GM23338 (cell line): ENCODE measurements around the gene MBOAT7. TPM values are rescaled to one million over a fixed set of nuclear protein-coding genes. Genes with fewer than 3 reads are reported as not detected.

ENCODE experiments used
- ATAC-seq: fragments of 200-7000 bp; cut with Tn5 transposase; 3 replicates; pipeline ENCODE4 v1.9.1; 2020
- DNase-seq: peaks from one replicate; pipeline ENCODE4 v3.0.0-alpha.2; 2015; ENCODE audit warnings: low spot score
- H2AFZ ChIP-seq: fragments of 200-600 bp; sonication (generic); 2 replicates; pipeline ENCODE4 v1.8.0; 2016; ENCODE audit warnings: antibody characterized with exemption, mild to moderate bottlenecking, moderate library complexity
- H3F3A ChIP-seq: fragments of 200-600 bp; sonication (generic); replicated peaks from 2 replicates; pipeline ENCODE4 v1.8.0; 2017; ENCODE audit warnings: antibody characterized with exemption, mixed run types, low read depth
- H3K27ac ChIP-seq: fragments of 200-600 bp; sonication (generic); 2 replicates; pipeline ENCODE4 v1.6.1; 2016; ENCODE audit warnings: low read depth
- H3K27me3 ChIP-seq: fragments of 200-600 bp; sonication (generic); 2 replicates; pipeline ENCODE4 v1.8.0; 2016; ENCODE audit warnings: mild to moderate bottlenecking, mixed run types, moderate library complexity; ENCODE audit not compliant: insufficient read depth
- H3K36me3 ChIP-seq: fragments of 200-600 bp; sonication (generic); 2 replicates; pipeline ENCODE4 v1.8.0; 2016; ENCODE audit warnings: mild to moderate bottlenecking; ENCODE audit not compliant: insufficient read depth
- H3K4me1 ChIP-seq: fragments of 200-600 bp; sonication (generic); 2 replicates; pipeline ENCODE4 v1.8.0; 2016; ENCODE audit warnings: mild to moderate bottlenecking, moderate library complexity; ENCODE audit not compliant: insufficient read depth
- H3K4me2 ChIP-seq: fragments of 200-600 bp; sonication (generic); 2 replicates; pipeline ENCODE4 v1.7.1; 2017; ENCODE audit warnings: mixed run types
- H3K4me3 ChIP-seq: fragments of 200-600 bp; sonication (generic); 2 replicates; pipeline ENCODE4 v1.6.1; 2016; ENCODE audit warnings: mixed run types
- H3K79me2 ChIP-seq: fragments of 200-600 bp; sonication (generic); replicated peaks from 2 replicates; pipeline ENCODE4 v1.8.0; 2017; ENCODE audit warnings: mild to moderate bottlenecking; ENCODE audit not compliant: insufficient read depth
- H3K9me2 ChIP-seq: fragments of 200-600 bp; sonication (generic); 2 replicates; pipeline ENCODE4 v1.8.0; 2017; ENCODE audit not compliant: insufficient read depth
- H4K20me1 ChIP-seq: fragments of 200-600 bp; sonication (generic); replicated peaks from 2 replicates; pipeline ENCODE4 v1.8.0; 2017; ENCODE audit warnings: mild to moderate bottlenecking; ENCODE audit not compliant: insufficient read depth
- H3K27ac Mint-ChIP-seq: 2 replicates; pipeline ENCODE4 v1.8.0; 2020; ENCODE audit warnings: inconsistent platforms, mild to moderate bottlenecking, moderate library complexity, mixed read lengths
- H3K27me3 Mint-ChIP-seq: 3 replicates; pipeline ENCODE4 v1.8.0; 2022; ENCODE audit warnings: low read depth, mild to moderate bottlenecking, moderate library complexity, mixed read lengths, inconsistent platforms; ENCODE audit not compliant: insufficient read depth, poor library complexity
- H3K36me3 Mint-ChIP-seq: 3 replicates; pipeline ENCODE4 v1.8.0; 2021; ENCODE audit warnings: low read depth, mild to moderate bottlenecking, inconsistent platforms, moderate library complexity, mixed read lengths
- H3K4me1 Mint-ChIP-seq: 3 replicates; pipeline ENCODE4 v1.8.0; 2020; ENCODE audit warnings: mild to moderate bottlenecking, inconsistent platforms, mixed read lengths
- H3K4me3 Mint-ChIP-seq: 3 replicates; pipeline ENCODE4 v1.8.0; 2021; ENCODE audit warnings: moderate library complexity, mild to moderate bottlenecking, inconsistent platforms, mixed read lengths
- H3K9me3 Mint-ChIP-seq: 3 replicates; pipeline ENCODE4 v1.8.0; 2020; ENCODE audit warnings: moderate library complexity, mild to moderate bottlenecking, inconsistent platforms, mixed read lengths
- EZH2 ChIP-seq: fragments of 200-600 bp; sonication (generic); IDR thresholded peaks from one replicate; pipeline ENCODE4 v1.8.0; 2017; ENCODE audit warnings: antibody characterized with exemption, mild to moderate bottlenecking, low read depth; ENCODE audit not compliant: unreplicated experiment
- POLR2AphosphoS5 ChIP-seq: IDR thresholded peaks from 2 replicates; pipeline ENCODE4 v1.6.1; 2016; ENCODE audit warnings: antibody characterized with exemption, low read depth
- ZNF114 ChIP-seq: fragments of 250-450 bp; sonication (Bioruptor Pico); IDR thresholded peaks from 2 replicates; pipeline ENCODE4 v1.5.0; 2020; ENCODE audit warnings: mild to moderate bottlenecking, moderate library complexity
- polyA plus RNA-seq: library from polyadenylated mRNA; unstranded; fragments of >200 nt; fragmentation: Nextera tagmentation; extraction: Ambion mirVana; gene quantifications from 2 replicates; pipeline ENCODE4 v1.2.1, GENCODE V29; 2016
- total RNA-seq: library from RNA; depleted of rRNA; stranded (reverse); fragments of >200 nt; shearing (Covaris generic); gene quantifications from 2 replicates; pipeline ENCODE4 v1.2.3, GENCODE V29; 2014
- TF ChIP-seq, protein P1 (sequence below): fragments of 250-450 bp; sonication (Bioruptor Pico); IDR thresholded peaks from 2 replicates; pipeline ENCODE4 v1.5.0; 2020; ENCODE audit warnings: mild to moderate bottlenecking, moderate library complexity

The MBOAT7 gene
- total and polyA plus RNA-seq, 2 experiments from 2014 or later: 77.8 to 184 TPM

- Mint-ChIP-seq H3K27ac (no peak overlapping the region), H3K27me3 (peaks cover 29% of the 10 kb centered on the region), H3K9me3 (peaks cover 2% of the 10 kb centered on the region; the same call in 2 of the 3 replicates), H3K4me3 (peak overlapping the region; percentile 41; the same call in 2 of the 3 replicates), H3K36me3 (peaks cover 52% of the 10 kb centered on the region), H3K4me1 (peaks cover 19% of the 10 kb centered on the region)
- peaks cover 21% of the 10 kb centered on the region; the same call in 1 of the 2 replicates for H3K36me3 ChIP-seq
- H3K79me2 ChIP-seq: peaks cover 9% of the 10 kb centered on the region; the same call in 1 of the 2 replicates
- TF ChIP-seq ZNF114 (CRISPR knock-in tag): no peak
- TF ChIP-seq, protein P1, sequence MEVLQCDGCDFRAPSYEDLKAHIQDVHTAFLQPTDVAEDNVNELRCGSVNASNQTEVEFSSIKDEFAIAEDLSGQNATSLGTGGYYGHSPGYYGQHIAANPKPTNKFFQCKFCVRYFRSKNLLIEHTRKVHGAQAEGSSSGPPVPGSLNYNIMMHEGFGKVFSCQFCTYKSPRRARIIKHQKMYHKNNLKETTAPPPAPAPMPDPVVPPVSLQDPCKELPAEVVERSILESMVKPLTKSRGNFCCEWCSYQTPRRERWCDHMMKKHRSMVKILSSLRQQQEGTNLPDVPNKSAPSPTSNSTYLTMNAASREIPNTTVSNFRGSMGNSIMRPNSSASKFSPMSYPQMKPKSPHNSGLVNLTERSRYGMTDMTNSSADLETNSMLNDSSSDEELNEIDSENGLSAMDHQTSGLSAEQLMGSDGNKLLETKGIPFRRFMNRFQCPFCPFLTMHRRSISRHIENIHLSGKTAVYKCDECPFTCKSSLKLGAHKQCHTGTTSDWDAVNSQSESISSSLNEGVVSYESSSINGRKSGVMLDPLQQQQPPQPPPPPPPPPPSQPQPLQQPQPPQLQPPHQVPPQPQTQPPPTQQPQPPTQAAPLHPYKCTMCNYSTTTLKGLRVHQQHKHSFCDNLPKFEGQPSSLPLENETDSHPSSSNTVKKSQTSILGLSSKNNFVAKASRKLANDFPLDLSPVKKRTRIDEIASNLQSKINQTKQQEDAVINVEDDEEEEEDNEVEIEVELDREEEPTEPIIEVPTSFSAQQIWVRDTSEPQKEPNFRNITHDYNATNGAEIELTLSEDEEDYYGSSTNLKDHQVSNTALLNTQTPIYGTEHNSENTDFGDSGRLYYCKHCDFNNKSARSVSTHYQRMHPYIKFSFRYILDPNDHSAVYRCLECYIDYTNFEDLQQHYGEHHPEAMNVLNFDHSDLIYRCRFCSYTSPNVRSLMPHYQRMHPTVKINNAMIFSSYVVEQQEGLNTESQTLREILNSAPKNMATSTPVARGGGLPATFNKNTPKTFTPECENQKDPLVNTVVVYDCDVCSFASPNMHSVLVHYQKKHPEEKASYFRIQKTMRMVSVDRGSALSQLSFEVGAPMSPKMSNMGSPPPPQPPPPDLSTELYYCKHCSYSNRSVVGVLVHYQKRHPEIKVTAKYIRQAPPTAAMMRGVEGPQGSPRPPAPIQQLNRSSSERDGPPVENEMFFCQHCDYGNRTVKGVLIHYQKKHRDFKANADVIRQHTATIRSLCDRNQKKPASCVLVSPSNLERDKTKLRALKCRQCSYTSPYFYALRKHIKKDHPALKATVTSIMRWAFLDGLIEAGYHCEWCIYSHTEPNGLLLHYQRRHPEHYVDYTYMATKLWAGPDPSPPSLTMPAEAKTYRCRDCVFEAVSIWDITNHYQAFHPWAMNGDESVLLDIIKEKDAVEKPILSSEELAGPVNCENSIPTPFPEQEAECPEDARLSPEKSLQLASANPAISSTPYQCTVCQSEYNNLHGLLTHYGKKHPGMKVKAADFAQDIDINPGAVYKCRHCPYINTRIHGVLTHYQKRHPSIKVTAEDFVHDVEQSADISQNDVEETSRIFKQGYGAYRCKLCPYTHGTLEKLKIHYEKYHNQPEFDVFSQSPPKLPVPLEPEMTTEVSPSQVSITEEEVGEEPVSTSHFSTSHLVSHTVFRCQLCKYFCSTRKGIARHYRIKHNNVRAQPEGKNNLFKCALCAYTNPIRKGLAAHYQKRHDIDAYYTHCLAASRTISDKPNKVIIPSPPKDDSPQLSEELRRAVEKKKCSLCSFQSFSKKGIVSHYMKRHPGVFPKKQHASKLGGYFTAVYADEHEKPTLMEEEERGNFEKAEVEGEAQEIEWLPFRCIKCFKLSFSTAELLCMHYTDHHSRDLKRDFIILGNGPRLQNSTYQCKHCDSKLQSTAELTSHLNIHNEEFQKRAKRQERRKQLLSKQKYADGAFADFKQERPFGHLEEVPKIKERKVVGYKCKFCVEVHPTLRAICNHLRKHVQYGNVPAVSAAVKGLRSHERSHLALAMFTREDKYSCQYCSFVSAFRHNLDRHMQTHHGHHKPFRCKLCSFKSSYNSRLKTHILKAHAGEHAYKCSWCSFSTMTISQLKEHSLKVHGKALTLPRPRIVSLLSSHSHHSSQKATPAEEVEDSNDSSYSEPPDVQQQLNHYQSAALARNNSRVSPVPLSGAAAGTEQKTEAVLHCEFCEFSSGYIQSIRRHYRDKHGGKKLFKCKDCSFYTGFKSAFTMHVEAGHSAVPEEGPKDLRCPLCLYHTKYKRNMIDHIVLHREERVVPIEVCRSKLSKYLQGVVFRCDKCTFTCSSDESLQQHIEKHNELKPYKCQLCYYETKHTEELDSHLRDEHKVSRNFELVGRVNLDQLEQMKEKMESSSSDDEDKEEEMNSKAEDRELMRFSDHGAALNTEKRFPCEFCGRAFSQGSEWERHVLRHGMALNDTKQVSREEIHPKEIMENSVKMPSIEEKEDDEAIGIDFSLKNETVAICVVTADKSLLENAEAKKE: no peak
- no peak for TF ChIP-seq EZH2
- no peak overlapping the region for H3K27ac ChIP-seq
- H3K4me2 ChIP-seq: no peak overlapping the region
- DNase-seq (no peak), ATAC-seq (no peak)
- no peaks in the 10 kb centered on the region for H3K27me3 ChIP-seq
- peaks cover 10% of the 10 kb centered on the region; the same call in 1 of the 2 replicates for H4K20me1 ChIP-seq
- no peak overlapping the region for H2AFZ ChIP-seq
- H3K4me3 ChIP-seq: no peak overlapping the region
- H3K9me2 ChIP-seq: no peaks in the 10 kb centered on the region
- peaks cover 33% of the 10 kb centered on the region for H3F3A ChIP-seq
- H3K4me1 ChIP-seq: peaks cover 8% of the 10 kb centered on the region; the same call in 1 of the 2 replicates
These were observed 32.4 kb downstream of the MBOAT7 start for GRCh38 chr19:54156953-54157352.

GRCh38 chr19:54156490-54156889 lies 32.9 kb downstream of the MBOAT7 start:
- H3K4me1 ChIP-seq: peaks cover 8% of the 10 kb centered on the region; the same call in 1 of the 2 replicates
- peaks cover 2% of the 10 kb centered on the region; the same call in 2 of the 3 replicates for H3K9me3 Mint-ChIP-seq
- H3K27ac ChIP-seq: no peak overlapping the region
- H3K9me2 ChIP-seq: no peaks in the 10 kb centered on the region
- peaks cover 9% of the 10 kb centered on the region; the same call in 1 of the 2 replicates for H3K79me2 ChIP-seq
- H2AFZ ChIP-seq: no peak overlapping the region
- no peak overlapping the region for H3K4me3 ChIP-seq
- H3K27me3 Mint-ChIP-seq: peaks cover 25% of the 10 kb centered on the region
- H3F3A ChIP-seq: peaks cover 31% of the 10 kb centered on the region
- peaks cover 57% of the 10 kb centered on the region for H3K36me3 Mint-ChIP-seq
- H3K27me3 ChIP-seq: no peaks in the 10 kb centered on the region
- H3K36me3 ChIP-seq: peaks cover 21% of the 10 kb centered on the region; the same call in 1 of the 2 replicates
- no peak overlapping the region for H3K4me2 ChIP-seq
- ATAC-seq (no peak), DNase-seq (no peak)
- no peak overlapping the region for H3K4me3 Mint-ChIP-seq
- TF ChIP-seq POLR2AphosphoS5 (peak; percentile 37; the same call in 1 of the 2 replicates), ZNF114 (CRISPR knock-in tag) (no peak)
- peaks cover 10% of the 10 kb centered on the region; the same call in 1 of the 2 replicates for H4K20me1 ChIP-seq
- peaks cover 16% of the 10 kb centered on the region for H3K4me1 Mint-ChIP-seq
- H3K27ac Mint-ChIP-seq: no peak overlapping the region
